Measurements from ENCODE around the gene DSPP.
A peak's percentile ranks its signal among the peaks of the same experiment; 100 is the strongest.
"Not testable (repeated sequence)": the region's sequence is repeated elsewhere in the genome, so short reads cannot be mapped to it uniquely, and the experiment has no call there.

The DSPP gene

GRCh38 chr4:87608229-87608628 is at the start of gene DSPP:
DSPP (plus strand) TSS chr4:87608529; CDS start chr4:87610909, 2,380 bp downstream.
- no peak within 1 kb of the TSS for H3K4me3 ChIP-seq (ENCODE audit: low read length)
- DNase-seq (ENCODE audit: low read depth) = no peak
- TF ChIP-seq, protein P1, sequence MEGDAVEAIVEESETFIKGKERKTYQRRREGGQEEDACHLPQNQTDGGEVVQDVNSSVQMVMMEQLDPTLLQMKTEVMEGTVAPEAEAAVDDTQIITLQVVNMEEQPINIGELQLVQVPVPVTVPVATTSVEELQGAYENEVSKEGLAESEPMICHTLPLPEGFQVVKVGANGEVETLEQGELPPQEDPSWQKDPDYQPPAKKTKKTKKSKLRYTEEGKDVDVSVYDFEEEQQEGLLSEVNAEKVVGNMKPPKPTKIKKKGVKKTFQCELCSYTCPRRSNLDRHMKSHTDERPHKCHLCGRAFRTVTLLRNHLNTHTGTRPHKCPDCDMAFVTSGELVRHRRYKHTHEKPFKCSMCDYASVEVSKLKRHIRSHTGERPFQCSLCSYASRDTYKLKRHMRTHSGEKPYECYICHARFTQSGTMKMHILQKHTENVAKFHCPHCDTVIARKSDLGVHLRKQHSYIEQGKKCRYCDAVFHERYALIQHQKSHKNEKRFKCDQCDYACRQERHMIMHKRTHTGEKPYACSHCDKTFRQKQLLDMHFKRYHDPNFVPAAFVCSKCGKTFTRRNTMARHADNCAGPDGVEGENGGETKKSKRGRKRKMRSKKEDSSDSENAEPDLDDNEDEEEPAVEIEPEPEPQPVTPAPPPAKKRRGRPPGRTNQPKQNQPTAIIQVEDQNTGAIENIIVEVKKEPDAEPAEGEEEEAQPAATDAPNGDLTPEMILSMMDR (IDR thresholded peaks at IDR 0.05; ENCODE audit: insufficient read depth, low read depth, low read length, missing control alignments) = no peak

DNA sequence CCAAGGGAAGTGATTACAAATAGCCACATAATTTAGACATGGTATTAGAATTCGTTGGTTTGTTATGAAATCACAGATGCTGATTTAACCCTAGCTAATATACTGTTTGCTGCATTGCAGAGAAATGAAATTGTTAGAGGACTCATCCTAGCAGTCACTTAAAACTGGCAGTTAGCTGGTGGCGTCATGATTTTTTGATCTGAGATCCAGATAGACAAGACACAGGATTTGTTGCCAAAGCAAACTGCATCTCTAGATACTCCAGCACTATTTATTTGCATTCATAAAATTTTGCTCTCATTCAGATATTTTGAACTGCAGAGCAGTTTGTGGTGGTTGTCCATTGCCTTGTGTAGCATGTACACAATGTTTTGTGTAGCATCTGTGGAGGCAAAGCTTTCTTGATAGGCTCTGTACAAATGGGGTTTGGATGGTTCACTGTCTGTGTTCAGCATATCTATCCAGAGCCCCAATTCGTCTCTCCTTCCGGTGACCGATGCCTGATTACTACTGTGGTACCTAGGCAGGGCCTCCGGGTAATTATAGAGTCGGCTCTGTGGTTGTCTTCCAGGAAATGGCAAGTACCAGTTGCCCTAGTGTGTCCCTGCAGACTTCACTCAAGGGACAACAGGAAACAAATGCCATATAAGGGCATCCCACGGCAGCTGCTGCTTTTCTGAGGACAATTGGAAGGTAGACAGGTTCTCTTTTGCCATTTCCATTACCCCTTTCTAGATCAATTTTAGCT is 49.1 kb upstream of the DSPP start:
- DNase-seq (ENCODE audit: low read depth) = no peak
- H3K4me3 ChIP-seq (ENCODE audit: low read length) = no peak overlapping the region
- TF ChIP-seq, protein P1 (IDR thresholded peaks at IDR 0.05; ENCODE audit: insufficient read depth, low read depth, low read length, missing control alignments) = no peak

- no peak overlapping the region for H3K4me3 ChIP-seq (ENCODE audit: low read length)
- TF ChIP-seq, protein P1 (IDR thresholded peaks at IDR 0.05; ENCODE audit: insufficient read depth, low read depth, low read length, missing control alignments) = no peak
- peak; percentile 52 for DNase-seq (ENCODE audit: low read depth)
Measured at GRCh38 chr4:87560802-87561201, 47.5 kb upstream of the DSPP start.

GRCh38 chr4:87565746-87566145 is 42.6 kb upstream of the DSPP start:
- H3K4me3 ChIP-seq (ENCODE audit: low read length) = no peak overlapping the region
- no peak for DNase-seq (ENCODE audit: low read depth)
- TF ChIP-seq, protein P1 (IDR thresholded peaks at IDR 0.05; ENCODE audit: insufficient read depth, low read depth, low read length, missing control alignments) = no peak

GRCh38 chr4:87566276-87566675 is 42.1 kb upstream of the DSPP start:
- no peak overlapping the region for H3K4me3 ChIP-seq (ENCODE audit: low read length)
- no peak for DNase-seq (ENCODE audit: low read depth)
- TF ChIP-seq, protein P1 (IDR thresholded peaks at IDR 0.05; ENCODE audit: insufficient read depth, low read depth, low read length, missing control alignments) = no peak

DNA sequence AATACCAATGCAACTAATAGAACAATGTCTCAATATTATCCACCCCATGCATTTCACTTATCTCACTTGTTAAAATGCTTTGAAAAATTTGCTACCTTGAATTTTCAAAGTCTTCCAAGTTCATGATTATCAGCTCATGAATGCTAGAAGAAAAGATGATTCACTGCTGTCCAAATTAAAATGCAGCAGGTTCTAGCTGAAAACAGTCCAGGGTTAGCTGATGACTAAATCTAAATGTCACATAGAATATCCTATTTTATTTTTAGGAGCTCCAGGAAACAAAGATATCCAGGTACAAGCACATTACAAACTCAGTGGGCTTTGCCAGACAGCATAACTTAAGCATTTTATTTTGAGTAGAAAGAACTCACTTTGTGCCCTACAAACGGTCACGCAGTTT is 41.1 kb upstream of the DSPP start:
- TF ChIP-seq, protein P1 (IDR thresholded peaks at IDR 0.05; ENCODE audit: insufficient read depth, low read depth, low read length, missing control alignments) = no peak
- peak; percentile 27 for DNase-seq (ENCODE audit: low read depth)
- no peak overlapping the region for H3K4me3 ChIP-seq (ENCODE audit: low read length)

- H3K4me3 ChIP-seq (ENCODE audit: low read length) = no peak overlapping the region
- TF ChIP-seq, protein P1 (IDR thresholded peaks at IDR 0.05; ENCODE audit: insufficient read depth, low read depth, low read length, missing control alignments) = no peak
- no peak for DNase-seq (ENCODE audit: low read depth)
Measured at GRCh38 chr4:87570290-87570805, 38.0 kb upstream of the DSPP start.

DNA sequence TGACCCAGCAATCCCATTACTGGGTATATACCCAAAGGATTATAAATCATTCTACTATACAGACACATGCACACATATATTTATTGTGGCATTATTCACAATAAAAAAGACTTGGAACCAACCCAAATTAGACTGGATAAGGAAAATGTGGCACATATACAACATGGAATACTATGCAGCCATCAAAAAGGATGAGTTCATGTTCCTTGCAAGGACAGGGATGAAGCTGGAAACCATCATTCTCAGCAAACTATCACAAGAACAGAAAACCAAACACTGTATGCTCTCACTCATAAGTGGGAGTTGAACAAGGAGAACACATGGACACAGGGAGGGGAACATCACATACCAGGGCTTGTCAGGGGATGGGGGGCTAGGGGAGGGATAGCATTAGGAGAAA is 34.0 kb upstream of the DSPP start:
- not testable (repeated sequence) for DNase-seq (ENCODE audit: low read depth); H3K4me3 ChIP-seq (ENCODE audit: low read length)
